Tibial artery (tissue), 4 donors: Measurements from ENCODE around the gene OR8U1.
"Not testable (repeated sequence)": the region's sequence is repeated elsewhere in the genome, so short reads cannot be mapped to it uniquely, and the experiment has no call there.

Experiments used
- DNase-seq, 2 donors: peaks; one replicate each; pipeline ENCODE4 v3.0.0-alpha.2; 2019
- H3K27ac ChIP-seq, 2 donors: fragments of 200-600 bp; sonication (generic) in 1 of 2; 1 replicate in 1 of 2; 2 replicates in 1 of 2; pipeline ENCODE4 v1.5.1; 2018 to 2019; ENCODE audit warnings: mild to moderate bottlenecking in 1 of 2
- H3K27me3 ChIP-seq, 2 donors: fragments of 200-600 bp; sonication (generic) in 1 of 2; one replicate each; pipeline versions ENCODE4 v1.5.1 to v1.6.0; 2016 to 2019
- H3K36me3 ChIP-seq, 3 donors: fragments of 200-600 bp; sonication (generic) in 2 of 3; one replicate each; pipeline ENCODE4 v1.5.1; 2016 to 2019; ENCODE audit warnings: mild to moderate bottlenecking in 2 of 3
- H3K4me1 ChIP-seq, 4 donors: fragments of 200-600 bp; sonication (generic) in 2 of 4; 1 replicate in 3 of 4; 2 replicates in 1 of 4; pipeline ENCODE4 v1.5.1; 2016 to 2019
- H3K4me3 ChIP-seq, 2 donors: fragments of 200-600 bp; sonication (generic) in 1 of 2; 1 replicate in 1 of 2; 2 replicates in 1 of 2; pipeline ENCODE4 v1.5.1; 2018 to 2019; ENCODE audit warnings: mild to moderate bottlenecking in 2 of 2
- H3K9me3 ChIP-seq, 3 donors: fragments of 200-600 bp; sonication (generic) in 1 of 3; one replicate each; pipeline ENCODE4 v1.5.1; 2016 to 2019
- CTCF ChIP-seq, 2 experiments: fragments of 200-600 bp in 1 of 2; fragments of 450-650 bp in 1 of 2; IDR thresholded peaks; one replicate each; pipeline ENCODE4 v1.5.1; 2017 to 2019; ENCODE audit warnings: antibody characterized with exemption in 2 of 2, mild to moderate bottlenecking in 1 of 2, moderate library complexity in 1 of 2
- intact Hi-C: fragments of 100-400 bp; cut with DNase I; formaldehyde crosslinking; loops from one replicate; pipeline ENCODE4 v1.15.0; 2023; ENCODE audit warnings: low total_unique reads

The OR8U1 gene

GRCh38 chr11:56353991-56354390, 21.4 kb upstream of the OR8U1 start, which contains the start of gene OR8J1:
TSS of gene OR8J1 (plus strand) at chr11:56354291. CDS start at chr11:56360247, 5,956 bp downstream.
- no peak within 1 kb of the TSS for H3K27ac ChIP-seq
- H3K4me3 ChIP-seq, result no peak within 1 kb of the TSS
- H3K36me3 ChIP-seq, result no peaks in the 10 kb centered on the region
- no peaks in the 10 kb centered on the region for H3K9me3 ChIP-seq
- DNase-seq, result no peak
- no peaks in the 10 kb centered on the region for H3K27me3 ChIP-seq
- intact Hi-C loops, result no loop called here
- H3K4me1 ChIP-seq, result no peaks in the 10 kb centered on the region
- TF ChIP-seq CTCF (IDR thresholded peaks at IDR 0.05), result no peak

DNA sequence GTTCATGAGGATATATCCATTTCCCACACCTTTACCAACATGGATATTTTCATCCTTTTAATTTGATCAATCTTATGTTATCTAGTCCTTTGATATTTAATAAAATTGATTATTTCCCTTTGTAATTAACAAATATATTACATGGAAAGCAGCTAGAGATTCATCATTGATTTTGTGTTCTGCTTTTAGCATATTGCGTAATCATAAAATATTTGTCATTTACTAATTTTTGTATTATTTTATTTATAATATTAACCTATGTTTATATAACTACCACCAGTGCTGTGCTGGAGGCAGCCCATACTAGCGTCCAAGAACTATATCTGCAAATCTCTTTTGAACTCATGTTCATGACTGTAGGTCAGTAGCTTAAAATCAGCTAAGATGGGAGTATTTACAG, 4.7 kb downstream of the OR8U1 start:
- H3K4me3 ChIP-seq, result no peak overlapping the region
- no peaks in the 10 kb centered on the region for H3K4me1 ChIP-seq
- no peaks in the 10 kb centered on the region for H3K27me3 ChIP-seq
- no peaks in the 10 kb centered on the region for H3K9me3 ChIP-seq
- no peak for TF ChIP-seq CTCF (IDR thresholded peaks at IDR 0.05)
- no peaks in the 10 kb centered on the region for H3K36me3 ChIP-seq
- H3K27ac ChIP-seq, result no peak overlapping the region
- intact Hi-C loops, result no loop called here
- no peak for DNase-seq

- H3K27me3 ChIP-seq, result no peaks in the 10 kb centered on the region
- H3K4me3 ChIP-seq, result no peak overlapping the region
- H3K27ac ChIP-seq, result no peak overlapping the region
- intact Hi-C loops, result no loop called here
- TF ChIP-seq CTCF (IDR thresholded peaks at IDR 0.05), result no peak
- no peaks in the 10 kb centered on the region for H3K4me1 ChIP-seq
- no peak for DNase-seq
- no peaks in the 10 kb centered on the region for H3K36me3 ChIP-seq
- H3K9me3 ChIP-seq, result no peaks in the 10 kb centered on the region
Observed at GRCh38 chr11:56394381-56394780, 19.0 kb downstream of the OR8U1 start.

DNA sequence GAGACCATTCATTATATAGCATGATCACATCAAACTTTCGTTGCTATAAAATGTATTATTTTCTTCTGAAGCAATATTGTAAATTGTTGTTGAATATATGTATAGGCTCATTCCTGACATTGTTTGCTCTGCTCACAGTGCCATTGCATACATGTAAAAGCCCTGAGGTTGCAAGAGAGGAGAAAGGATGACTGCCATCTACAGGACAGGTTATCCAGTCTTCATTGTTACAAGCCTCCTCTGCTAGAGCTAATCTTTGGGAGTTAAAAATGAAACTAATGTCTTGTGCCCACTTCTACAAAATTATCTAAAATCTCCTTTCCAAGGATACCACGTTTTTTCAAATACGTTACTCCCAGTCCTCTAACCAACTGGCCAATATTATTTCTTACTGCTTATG, 20.6 kb downstream of the OR8U1 start:
- no peak overlapping the region for H3K27ac ChIP-seq
- no peak for TF ChIP-seq CTCF (IDR thresholded peaks at IDR 0.05)
- H3K4me1 ChIP-seq, result no peaks in the 10 kb centered on the region

GRCh38 chr11:56401858-56402461, 26.5 kb downstream of the OR8U1 start:
- H3K27ac ChIP-seq, H3K9me3 ChIP-seq, H3K27me3 ChIP-seq, H3K4me1 ChIP-seq, H3K36me3 ChIP-seq, DNase-seq, H3K4me3 ChIP-seq, intact Hi-C loops: not testable (repeated sequence)

More for the DNA sequence above, 20.6 kb downstream of the OR8U1 start:
- Histone ChIP-seq H3K4me3 (no peak overlapping the region), H3K27me3 (no peaks in the 10 kb centered on the region), H3K9me3 (no peaks in the 10 kb centered on the region), H3K36me3 (no peaks in the 10 kb centered on the region)
- intact Hi-C loops, result no loop called here
- DNase-seq, result no peak

DNA sequence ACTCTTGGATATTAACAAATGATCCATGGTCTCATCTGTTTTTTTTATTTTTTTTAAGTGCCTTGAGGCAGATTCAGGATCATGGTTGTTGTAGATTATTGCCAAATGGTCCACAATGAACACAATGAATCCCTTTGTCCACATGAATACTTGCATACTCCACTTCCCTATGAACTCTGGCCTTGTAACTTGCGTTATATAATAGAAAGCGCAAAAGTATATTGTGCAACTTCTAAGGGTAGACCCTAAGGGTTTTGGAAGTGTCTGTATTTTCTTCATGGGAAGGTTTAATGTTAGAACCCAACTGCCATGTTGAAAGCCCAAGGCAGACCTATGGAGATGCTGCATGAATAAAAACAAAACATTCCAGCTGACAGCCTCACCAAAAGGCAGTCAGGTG, 29.0 kb downstream of the OR8U1 start:
- Histone ChIP-seq H3K27ac (no peak overlapping the region), H3K9me3 (no peaks in the 10 kb centered on the region), H3K4me1 (no peaks in the 10 kb centered on the region), H3K27me3 (no peaks in the 10 kb centered on the region), H3K36me3 (no peaks in the 10 kb centered on the region), H3K4me3 (no peak overlapping the region)
- TF ChIP-seq CTCF (IDR thresholded peaks at IDR 0.05), result no peak
- intact Hi-C loops, result no loop called here
- DNase-seq, result no peak
